A549 treated with CORT108297 at 1 μM for 4 hours (cell line): Measurements from ENCODE around the gene TBCD. TPM values are rescaled to one million over a fixed set of nuclear protein-coding genes. Genes with fewer than 3 reads are reported as not detected.

ENCODE experiments used
- total RNA-seq: library from RNA; stranded (reverse); fragments of 200-300 nt; extraction: Qiagen RNA extraction; gene quantifications from 5 replicates; pipeline ENCODE4 v1.2.3, GENCODE V29; 2022

Gene TBCD
- 57.6 to 85.9 TPM (median 78.6 TPM) in 5 replicates for total RNA-seq

GRCh38 chr17:82751571-82752370, at the start of gene TBCD:
TSS of gene TBCD (plus strand) at chr17:82752065. CDS start at chr17:82752194, 129 bp downstream.

GRCh38 chr17:82716203-82717010, 35.5 kb upstream of the TBCD start, which contains the start of gene FN3KRP:
TSS of gene FN3KRP (plus strand) at chr17:82716706. CDS start at chr17:82716756, 50 bp downstream.

GRCh38 chr17:82734987-82735866, 16.6 kb upstream of the TBCD start, which contains the start of gene FN3K:
TSS of gene FN3K (plus strand) at chr17:82735615. CDS start at chr17:82735637, 22 bp downstream.

GRCh38 chr17:82839617-82840292, 87.9 kb downstream of the TBCD start, which contains the start of gene ZNF750:
TSS of gene ZNF750 (minus strand) at chr17:82840022. CDS start at chr17:82832454, 7,568 bp downstream.

Other genes starting within 250 kb of the TBCD start
- gene FOXK2, start 232.3 kb upstream of the TBCD start, total RNA-seq, result 45.4 to 56.4 TPM (median 51.6 TPM) in 5 replicates
- 93.5 to 99.6 TPM (median 95.6 TPM) in 5 replicates for gene WDR45B, start 103.6 kb upstream of the TBCD start, total RNA-seq
- 12.7 to 20.4 TPM (median 18.6 TPM) in 5 replicates for gene RAB40B, start 53.4 kb upstream of the TBCD start, total RNA-seq
- gene FN3KRP, start 35.4 kb upstream of the TBCD start, total RNA-seq, result 60.6 to 65.7 TPM (median 63.6 TPM) in 5 replicates
- 6.7 to 8.2 TPM (median 7.9 TPM) in 5 replicates for gene FN3K, start 16.4 kb upstream of the TBCD start, total RNA-seq
- gene ZNF750, start 88.0 kb downstream of the TBCD start, total RNA-seq, result not detected in 5 replicates